PC-9 (cell line): ENCODE measurements around the gene RPRD1A. TPM values are rescaled to one million over a fixed set of nuclear protein-coding genes. Genes with fewer than 3 reads are reported as not detected.

Experiments
- BruUV-seq: library from RNA; stranded (reverse); fragments of 400-500 nt; replicated peaks from 2 replicates; lab custom pipeline; 2021; lab: Mats Ljungman, UMichigan
- CTCF ChIA-PET: fragments of 300-600 bp; sonication (Branson Sonifier 250); formaldehyde crosslinking; loops from one replicate; lab custom pipeline; 2022; ENCODE audit warnings: antibody characterized with exemption; lab: Charles Lee
- POLR2A ChIA-PET: fragments of 300-600 bp; sonication (Branson Sonifier 250); formaldehyde crosslinking; loops from one replicate; lab custom pipeline; 2022; ENCODE audit warnings: antibody characterized with exemption; ENCODE audit not compliant: unreplicated experiment; lab: Charles Lee
- DNase-seq, 2 experiments: peaks; one replicate each; pipeline versions ENCODE4 v3.0.0 to v3.0.0-alpha.2; 2015 to 2022; ENCODE audit warnings: mixed read lengths in 1 of 2
- H2AFZ ChIP-seq: fragments of 200-600 bp; sonication (generic); 2 replicates; pipeline ENCODE4 v1.8.1; 2017; ENCODE audit warnings: antibody characterized with exemption
- H3F3A ChIP-seq: fragments of 200-600 bp; sonication (generic); 2 replicates; pipeline ENCODE4 v1.8.1; 2017; ENCODE audit warnings: antibody characterized with exemption, mild to moderate bottlenecking, low read depth; ENCODE audit not compliant: insufficient read depth
- H3K27ac ChIP-seq: fragments of 200-600 bp; sonication (generic); 2 replicates; pipeline ENCODE4 v1.6.1; 2016; ENCODE audit warnings: mixed run types
- H3K27me3 ChIP-seq: fragments of 200-600 bp; sonication (generic); 2 replicates; pipeline ENCODE4 v1.6.1; 2016; ENCODE audit warnings: low read depth, mixed run types; ENCODE audit not compliant: insufficient read depth
- H3K36me3 ChIP-seq: fragments of 200-600 bp; sonication (generic); 2 replicates; pipeline ENCODE4 v1.6.1; 2016; ENCODE audit warnings: low read depth, mixed run types
- H3K4me1 ChIP-seq: fragments of 200-600 bp; sonication (generic); replicated peaks from 2 replicates; pipeline ENCODE4 v1.6.1; 2016; ENCODE audit warnings: mixed run types; ENCODE audit not compliant: insufficient read depth
- H3K4me2 ChIP-seq: fragments of 200-600 bp; sonication (generic); 2 replicates; pipeline ENCODE4 v1.6.1; 2017; ENCODE audit warnings: mixed run types
- H3K4me3 ChIP-seq: fragments of 200-600 bp; sonication (generic); 2 replicates; pipeline ENCODE4 v1.6.1; 2016; ENCODE audit warnings: mixed run types
- H3K79me2 ChIP-seq: fragments of 200-600 bp; sonication (generic); 2 replicates; pipeline ENCODE4 v1.6.1; 2017; ENCODE audit warnings: low read depth, mixed run types
- H3K9me2 ChIP-seq: fragments of 200-600 bp; sonication (generic); 2 replicates; pipeline ENCODE4 v1.8.1; 2017; ENCODE audit warnings: mild to moderate bottlenecking; ENCODE audit not compliant: insufficient read depth
- H3K9me3 ChIP-seq: fragments of 200-600 bp; sonication (generic); 2 replicates; pipeline ENCODE4 v1.8.1; 2016; ENCODE audit warnings: low read depth; ENCODE audit not compliant: insufficient read depth
- H4K20me1 ChIP-seq: fragments of 200-600 bp; sonication (generic); 2 replicates; pipeline ENCODE4 v1.8.1; 2017; ENCODE audit not compliant: insufficient read depth
- EZH2 ChIP-seq: fragments of 200-600 bp; sonication (generic); IDR thresholded peaks from 2 replicates; pipeline ENCODE4 v1.8.0; 2017; ENCODE audit warnings: antibody characterized with exemption, low read depth
- intact Hi-C: fragments of 100-400 bp; cut with micrococcal nuclease; formaldehyde crosslinking; loops from one replicate; pipeline ENCODE4 v1.10.0; 2022; ENCODE audit not compliant: unreplicated experiment
- total RNA-seq: library from RNA; stranded (reverse); gene quantifications from 2 replicates; pipeline ENCODE4 v1.2.3, GENCODE V29; 2021
- TF ChIP-seq, protein P1 (sequence below): fragments of 200-600 bp; sonication (generic); conservative IDR thresholded peaks from 2 replicates; pipeline ENCODE4 v1.6.1; 2017; ENCODE audit warnings: mixed run types, antibody characterized with exemption, mild to moderate bottlenecking, moderate library complexity

Gene RPRD1A
- total RNA-seq, 1 experiment from 2014 or later, result 34.2 TPM

DNA sequence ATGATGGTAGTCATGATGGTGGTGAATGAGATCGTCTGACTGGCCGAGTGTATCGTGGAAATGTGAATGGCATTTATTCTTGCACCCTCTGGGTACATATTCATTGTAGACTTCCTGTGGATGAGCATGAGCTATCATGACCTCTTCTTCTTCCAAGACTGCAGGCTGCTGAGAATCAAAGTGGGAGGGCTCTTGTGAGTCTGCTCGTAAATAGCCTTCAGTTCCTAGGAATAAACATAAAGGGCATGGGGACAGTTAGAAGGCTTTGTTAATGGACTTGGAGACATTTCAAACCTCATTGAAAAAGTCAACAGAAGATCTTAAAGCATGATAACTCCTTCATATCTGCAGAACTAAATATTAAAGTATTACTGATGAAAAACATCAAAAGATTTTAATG is 46.9 kb upstream of the RPRD1A start:
- no TSS peak for BruUV-seq
- Histone ChIP-seq H3K9me3 (no peaks in the 10 kb centered on the region), H2AFZ (no peak overlapping the region), H3F3A (no peaks in the 10 kb centered on the region), H3K9me2 (no peaks in the 10 kb centered on the region), H3K27me3 (no peaks in the 10 kb centered on the region), H3K4me2 (no peak overlapping the region), H3K79me2 (no peaks in the 10 kb centered on the region), H3K36me3 (no peaks in the 10 kb centered on the region), H3K4me3 (no peak overlapping the region), H3K27ac (no peak overlapping the region), H3K4me1 (no peaks in the 10 kb centered on the region), H4K20me1 (no peaks in the 10 kb centered on the region)
- CTCF ChIA-PET, result no interaction called here
- DNase-seq, result no peak
- intact Hi-C loops, result no loop called here
- POLR2A ChIA-PET, result no interaction called here
- TF ChIP-seq, protein P1, sequence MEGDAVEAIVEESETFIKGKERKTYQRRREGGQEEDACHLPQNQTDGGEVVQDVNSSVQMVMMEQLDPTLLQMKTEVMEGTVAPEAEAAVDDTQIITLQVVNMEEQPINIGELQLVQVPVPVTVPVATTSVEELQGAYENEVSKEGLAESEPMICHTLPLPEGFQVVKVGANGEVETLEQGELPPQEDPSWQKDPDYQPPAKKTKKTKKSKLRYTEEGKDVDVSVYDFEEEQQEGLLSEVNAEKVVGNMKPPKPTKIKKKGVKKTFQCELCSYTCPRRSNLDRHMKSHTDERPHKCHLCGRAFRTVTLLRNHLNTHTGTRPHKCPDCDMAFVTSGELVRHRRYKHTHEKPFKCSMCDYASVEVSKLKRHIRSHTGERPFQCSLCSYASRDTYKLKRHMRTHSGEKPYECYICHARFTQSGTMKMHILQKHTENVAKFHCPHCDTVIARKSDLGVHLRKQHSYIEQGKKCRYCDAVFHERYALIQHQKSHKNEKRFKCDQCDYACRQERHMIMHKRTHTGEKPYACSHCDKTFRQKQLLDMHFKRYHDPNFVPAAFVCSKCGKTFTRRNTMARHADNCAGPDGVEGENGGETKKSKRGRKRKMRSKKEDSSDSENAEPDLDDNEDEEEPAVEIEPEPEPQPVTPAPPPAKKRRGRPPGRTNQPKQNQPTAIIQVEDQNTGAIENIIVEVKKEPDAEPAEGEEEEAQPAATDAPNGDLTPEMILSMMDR, result no peak
- TF ChIP-seq EZH2, result no peak

DNA sequence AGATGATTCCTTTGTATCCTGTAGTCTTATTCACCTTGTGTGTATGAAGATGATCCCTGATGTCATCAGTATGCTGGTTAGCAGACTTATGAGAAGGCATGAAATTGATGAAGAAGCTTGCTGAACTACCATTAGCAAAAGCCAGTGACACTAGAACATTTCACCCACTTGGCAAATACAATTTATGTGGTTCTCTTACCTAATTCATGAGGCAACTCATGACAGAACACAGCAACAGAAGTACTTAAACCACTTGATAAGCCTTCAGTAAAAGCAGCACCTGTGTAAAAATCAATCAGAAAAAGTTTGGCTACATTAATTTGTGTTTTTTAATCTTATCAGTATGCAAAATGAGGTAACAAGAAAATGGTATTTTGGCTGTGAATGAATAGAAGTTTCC is 44.9 kb upstream of the RPRD1A start:
- no peak for DNase-seq
- Histone ChIP-seq H3K4me1 (no peaks in the 10 kb centered on the region), H4K20me1 (no peaks in the 10 kb centered on the region), H3K36me3 (no peaks in the 10 kb centered on the region), H2AFZ (no peak overlapping the region), H3F3A (no peaks in the 10 kb centered on the region), H3K27ac (no peak overlapping the region), H3K9me3 (no peaks in the 10 kb centered on the region), H3K4me3 (no peak overlapping the region), H3K4me2 (no peak overlapping the region), H3K9me2 (no peaks in the 10 kb centered on the region), H3K79me2 (no peaks in the 10 kb centered on the region), H3K27me3 (no peaks in the 10 kb centered on the region)
- intact Hi-C loops, result no loop called here
- TF ChIP-seq, protein P1, result no peak
- TF ChIP-seq EZH2, result no peak
- ChIA-PET CTCF (no interaction called here), POLR2A (no interaction called here)
- BruUV-seq, result no TSS peak

DNA sequence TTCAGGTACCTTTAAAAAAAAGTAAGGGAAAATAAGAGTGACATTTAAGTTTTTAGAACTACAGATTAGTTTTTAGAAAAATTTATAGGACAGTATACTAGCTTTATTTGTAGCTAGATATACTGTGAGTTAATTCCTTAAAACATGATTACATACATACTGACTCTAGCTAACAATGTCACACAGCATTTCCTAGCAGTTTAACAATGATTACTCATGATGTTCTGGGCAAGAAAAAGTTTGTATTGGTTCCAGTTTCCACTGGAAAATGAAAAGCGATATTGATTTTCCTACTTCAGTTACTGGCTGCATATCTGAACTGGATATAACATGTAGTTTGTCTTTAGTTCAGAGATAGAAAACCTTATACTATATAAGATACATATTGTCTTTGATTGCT is 42.4 kb upstream of the RPRD1A start:
- ChIA-PET POLR2A (no interaction called here), CTCF (no interaction called here)
- H3K9me2 ChIP-seq, result no peaks in the 10 kb centered on the region
- H3K4me2 ChIP-seq, result no peak overlapping the region
- H3K27me3 ChIP-seq, result no peaks in the 10 kb centered on the region
- no peak overlapping the region for H2AFZ ChIP-seq
- no peak overlapping the region for H3K4me3 ChIP-seq
- no peaks in the 10 kb centered on the region for H3K4me1 ChIP-seq
- intact Hi-C loops, result no loop called here
- H3K27ac ChIP-seq, result no peak overlapping the region
- H3K36me3 ChIP-seq, result no peaks in the 10 kb centered on the region
- H4K20me1 ChIP-seq, result no peaks in the 10 kb centered on the region
- no peak for DNase-seq
- BruUV-seq, result no TSS peak
- no peak for TF ChIP-seq EZH2
- TF ChIP-seq, protein P1, result no peak
- H3K9me3 ChIP-seq, result no peaks in the 10 kb centered on the region
- H3K79me2 ChIP-seq, result no peaks in the 10 kb centered on the region
- H3F3A ChIP-seq, result no peaks in the 10 kb centered on the region
